B cell (primary cell): Measurements from ENCODE around the gene PRSS38. TPM values are rescaled to one million over a fixed set of nuclear protein-coding genes. Genes with fewer than 3 reads are reported as not detected.

Experiments
- ATAC-seq: fragments of 200-7000 bp; cut with Tn5 transposase; one replicate; pipeline ENCODE4 v1.10.0; 2021; ENCODE audit warnings: low read depth, mild to moderate bottlenecking, moderate number of reproducible peaks, moderate library complexity
- CTCF ChIA-PET: fragments of 350-600 bp; sonication (Branson Sonifier 250); formaldehyde crosslinking; loops from one replicate; lab custom pipeline; 2021; ENCODE audit warnings: antibody characterized with exemption, inconsistent platforms; lab: Charles Lee
- POLR2A ChIA-PET: fragments of 350-600 bp; sonication (Branson Sonifier 250); formaldehyde crosslinking; loops from one replicate; lab custom pipeline; 2021; ENCODE audit warnings: antibody characterized with exemption; lab: Charles Lee
- DNase-seq: peaks from one replicate; pipeline ENCODE4 v3.0.0; 2013
- H2AFZ ChIP-seq: 2 replicates; pipeline ENCODE4 v1.6.1; 2012; ENCODE audit warnings: mild to moderate bottlenecking, low read depth, low read length; ENCODE audit not compliant: insufficient read depth, poor library complexity, severe bottlenecking
- H3K27ac ChIP-seq, 2 donors: 1 replicate in 1 of 2; 2 replicates in 1 of 2; pipeline ENCODE4 v1.5.1; 2012 to 2013; ENCODE audit warnings: low read length in 2 of 2, mild to moderate bottlenecking in 2 of 2, moderate library complexity in 1 of 2
- H3K27me3 ChIP-seq, 4 experiments: fragments of 200-600 bp in 1 of 4; sonication (generic) in 1 of 4; replicated peaks in 1 of 4; 1 replicate in 2 of 4; 2 replicates in 2 of 4; pipeline versions ENCODE4 v1.6.1 to v1.7.0; 2013 to 2016; ENCODE audit warnings: low read length in 3 of 4, mild to moderate bottlenecking in 2 of 4, mixed read lengths in 1 of 4, moderate library complexity in 1 of 4; ENCODE audit not compliant: insufficient read depth in 4 of 4, control insufficient read depth in 3 of 4; ENCODE audit errors: control extremely low read depth in 1 of 4
- H3K36me3 ChIP-seq, 2 experiments: replicated peaks in 1 of 2; 1 replicate in 1 of 2; 2 replicates in 1 of 2; pipeline versions ENCODE4 v1.6.1 to v1.7.1; 2013; ENCODE audit warnings: low read length in 1 of 2; ENCODE audit not compliant: insufficient read depth in 2 of 2, control insufficient read depth in 1 of 2; ENCODE audit errors: control extremely low read depth in 1 of 2, extremely low read depth in 1 of 2
- H3K4me1 ChIP-seq, 2 donors: fragments of 200-600 bp in 1 of 2; sonication (generic) in 1 of 2; 1 replicate in 1 of 2; 2 replicates in 1 of 2; pipeline versions ENCODE4 v1.5.1 to v1.6.1; 2013 to 2017; ENCODE audit warnings: low read length in 2 of 2; ENCODE audit not compliant: control insufficient read depth in 2 of 2, insufficient read depth in 2 of 2
- H3K4me2 ChIP-seq: replicated peaks from 2 replicates; pipeline ENCODE3; 2012; ENCODE audit warnings: mild to moderate bottlenecking, low read depth, low read length; ENCODE audit not compliant: poor library complexity, severe bottlenecking
- H3K4me3 ChIP-seq, 5 experiments: fragments of 200-600 bp in 1 of 5; sonication (generic) in 1 of 5; 1 replicate in 3 of 5; 2 replicates in 2 of 5; pipeline versions ENCODE4 v1.5.1 to v1.7.0; 2011 to 2016; ENCODE audit warnings: low read length in 4 of 5, mild to moderate bottlenecking in 4 of 5, low read depth in 2 of 5, control low read depth in 1 of 5, moderate library complexity in 1 of 5; ENCODE audit not compliant: insufficient read depth in 1 of 5; ENCODE audit errors: control extremely low read depth in 1 of 5, extremely low read depth in 1 of 5
- H3K79me2 ChIP-seq: fragments of 200-600 bp; sonication (generic); one replicate; pipeline ENCODE4 v1.6.0; 2016; ENCODE audit warnings: low read length; ENCODE audit not compliant: control insufficient read depth, insufficient read depth
- H3K9ac ChIP-seq: fragments of 200-600 bp; sonication (generic); 2 replicates; pipeline ENCODE4 v1.6.1; 2017; ENCODE audit warnings: mild to moderate bottlenecking, low read length, moderate library complexity
- H3K9me3 ChIP-seq, 3 donors: one replicate each; pipeline versions ENCODE4 v1.6.1 to v1.7.1; 2013; ENCODE audit warnings: low read length in 2 of 3; ENCODE audit not compliant: control insufficient read depth in 2 of 3, insufficient read depth in 1 of 3; ENCODE audit errors: control extremely low read depth in 1 of 3
- H4K20me1 ChIP-seq: 2 replicates; pipeline ENCODE4 v1.6.0; 2012; ENCODE audit warnings: mild to moderate bottlenecking, low read length; ENCODE audit not compliant: insufficient read depth, control insufficient read depth, poor library complexity, severe bottlenecking
- H3K27ac Mint-ChIP-seq: one replicate; pipeline ENCODE4 v1.8.0; 2021; ENCODE audit warnings: mixed read lengths
- H3K27me3 Mint-ChIP-seq: one replicate; pipeline ENCODE4 v1.8.0; 2021; ENCODE audit warnings: mixed read lengths
- H3K4me1 Mint-ChIP-seq: one replicate; pipeline ENCODE4 v1.8.0; 2021; ENCODE audit warnings: mixed read lengths
- H3K4me3 Mint-ChIP-seq: one replicate; pipeline ENCODE4 v1.8.0; 2021; ENCODE audit warnings: mixed read lengths
- H3K9me3 Mint-ChIP-seq: one replicate; pipeline ENCODE4 v1.8.0; 2022; ENCODE audit warnings: mixed read lengths; ENCODE audit not compliant: insufficient read depth
- CTCF ChIP-seq: fragments of 200-600 bp; IDR thresholded peaks from one replicate; pipeline ENCODE4 v1.8.0; 2022; ENCODE audit warnings: antibody characterized with exemption, mild to moderate bottlenecking
- EZH2 ChIP-seq: IDR thresholded peaks from 2 replicates; pipeline ENCODE4 v1.6.1; 2012; ENCODE audit warnings: borderline replicate concordance, low read depth, mild to moderate bottlenecking, moderate library complexity, low read length; ENCODE audit not compliant: insufficient read depth, poor library complexity, severe bottlenecking
- WGBS: methylation state at CpG from one replicate; pipeline ENCODE4 v1.1.5; 2013; ENCODE audit warnings: missing lambda C conversion rate; ENCODE audit not compliant: insufficient coverage; 5-methylcytosine and 5-hydroxymethylcytosine counted together
- intact Hi-C: fragments of 100-400 bp; cut with micrococcal nuclease; formaldehyde crosslinking; loops from one replicate; pipeline ENCODE4 v1.10.0; 2022
- polyA plus RNA-seq: library from polyadenylated mRNA; depleted of rRNA; stranded (reverse); fragments of >200 nt; gene quantifications from 2 replicates; pipeline ENCODE4 v1.2.3, GENCODE V29; 2012
- total RNA-seq, 2 donors: library from RNA; stranded (reverse); fragments of 120-200 nt in 1 of 2; gene quantifications; 1 replicate in 1 of 2; 2 replicates in 1 of 2; pipeline versions ENCODE4 v1.2.3 to v1.2.4, GENCODE V29; 2013 to 2022

The PRSS38 gene
- total and polyA plus RNA-seq, 2 donors (not counting 1 experiment from before 2014, with no cell fraction given), result not detected

- no peak overlapping the region for H3K27ac ChIP-seq
- H3K27ac Mint-ChIP-seq, result no peak overlapping the region
- no peaks in the 10 kb centered on the region for H3K4me1 Mint-ChIP-seq
- TF ChIP-seq EZH2 (no peak), CTCF (no peak)
- H3K4me2 ChIP-seq, result no peak overlapping the region
- H3K79me2 ChIP-seq, result no peaks in the 10 kb centered on the region
- H3K27me3 Mint-ChIP-seq, result peaks cover 11% of the 10 kb centered on the region
- H3K27me3 ChIP-seq, result peaks cover 0 to 12% (median 0%) of the 10 kb centered on the region in 4 experiments
- ChIA-PET POLR2A (no interaction called here), CTCF (no interaction called here)
- H3K36me3 ChIP-seq, result no peaks in the 10 kb centered on the region
- intact Hi-C loops, result no loop called here
- no peak overlapping the region for H3K4me3 Mint-ChIP-seq
- H3K9me3 ChIP-seq, result no peaks in the 10 kb centered on the region
- WGBS, result no CpG with 5 or more reads among the region's 3 CpGs
- H3K9ac ChIP-seq, result no peak overlapping the region
- H3K4me1 ChIP-seq, result no peaks in the 10 kb centered on the region
- H3K4me3 ChIP-seq, result no peak overlapping the region
- no peaks in the 10 kb centered on the region for H3K9me3 Mint-ChIP-seq
- H2AFZ ChIP-seq, result no peak overlapping the region
- ATAC-seq (no peak), DNase-seq (no peak)
- no peaks in the 10 kb centered on the region for H4K20me1 ChIP-seq
Observed at GRCh38 chr1:227797144-227797543, 18.3 kb upstream of the PRSS38 start.

- CTCF ChIA-PET, result no interaction called here
- no peaks in the 10 kb centered on the region for H3K4me1 ChIP-seq
- no peak overlapping the region for H3K9ac ChIP-seq
- 93% methylated on average over 2 of the region's 3 CpGs for WGBS
- DNase-seq (no peak), ATAC-seq (no peak)
- Mint-ChIP-seq H3K4me1 (no peaks in the 10 kb centered on the region), H3K27me3 (peaks cover 14% of the 10 kb centered on the region), H3K27ac (no peak overlapping the region), H3K9me3 (no peaks in the 10 kb centered on the region), H3K4me3 (no peak overlapping the region)
- no peaks in the 10 kb centered on the region for H4K20me1 ChIP-seq
- POLR2A ChIA-PET, result no interaction called here
- intact Hi-C loops, result no loop called here
- H3K79me2 ChIP-seq, result no peaks in the 10 kb centered on the region
- H3K27me3 ChIP-seq, result peaks cover 0 to 12% (median 0%) of the 10 kb centered on the region in 4 experiments
- no peak for TF ChIP-seq EZH2
- TF ChIP-seq CTCF, result no peak
- no peak overlapping the region for H2AFZ ChIP-seq
- no peak overlapping the region for H3K4me2 ChIP-seq
- no peaks in the 10 kb centered on the region for H3K9me3 ChIP-seq
- H3K36me3 ChIP-seq, result no peaks in the 10 kb centered on the region
- no peak overlapping the region for H3K4me3 ChIP-seq
- no peak overlapping the region for H3K27ac ChIP-seq
Observed at GRCh38 chr1:227797625-227798024, 17.9 kb upstream of the PRSS38 start.
